Panc1 (cell line): ENCODE data around the gene P2RY6. TPM values are rescaled to one million over a fixed set of nuclear protein-coding genes. Genes with fewer than 3 reads are reported as not detected.

Experiments used
- ATAC-seq: fragments of 200-7000 bp; cut with Tn5 transposase; 2 replicates; pipeline ENCODE4 v1.9.1; 2020; ENCODE audit warnings: mild to moderate bottlenecking, moderate library complexity
- BruUV-seq: library from RNA; stranded (reverse); fragments of 400-500 nt; replicated peaks from 2 replicates; lab custom pipeline; 2021; lab: Mats Ljungman, UMichigan
- CTCF ChIA-PET: fragments of 300-600 bp; sonication (Branson Sonifier 250); formaldehyde crosslinking; loops from one replicate; lab custom pipeline; 2022; ENCODE audit warnings: antibody characterized with exemption; lab: Charles Lee
- POLR2A ChIA-PET: fragments of 300-600 bp; sonication (Branson Sonifier 250); formaldehyde crosslinking; loops from one replicate; lab custom pipeline; 2022; ENCODE audit warnings: antibody characterized with exemption; lab: Charles Lee
- DNase-seq: peaks from one replicate; pipeline ENCODE4 v3.0.0-alpha.2; 2010; ENCODE audit warnings: low read depth, low spot score
- H3K27ac ChIP-seq: 2 replicates; pipeline ENCODE4 v1.5.1; 2011; ENCODE audit warnings: mild to moderate bottlenecking, low read length, inconsistent platforms
- H3K27me3 ChIP-seq: fragments of 200-500 bp; sonication (Bioruptor generic); 2 replicates; pipeline ENCODE4 v1.6.0; 2014; ENCODE audit warnings: low read length, inconsistent platforms; ENCODE audit not compliant: control insufficient read depth, insufficient read depth
- H3K36me3 ChIP-seq: fragments of 200-500 bp; sonication (Bioruptor generic); 2 replicates; pipeline ENCODE4 v1.5.1; 2014; ENCODE audit warnings: inconsistent platforms, mild to moderate bottlenecking, low read length, moderate library complexity; ENCODE audit not compliant: control insufficient read depth, insufficient read depth
- H3K4me1 ChIP-seq: 2 replicates; pipeline ENCODE4 v1.5.1; 2011; ENCODE audit warnings: inconsistent platforms, mild to moderate bottlenecking, low read length, moderate library complexity; ENCODE audit not compliant: control insufficient read depth, insufficient read depth
- H3K4me3 ChIP-seq, 2 experiments: 2 replicates each; pipeline ENCODE4 v1.5.1; 2011 to 2012; ENCODE audit warnings: low read depth in 2 of 2, low read length in 2 of 2, mild to moderate bottlenecking in 2 of 2, inconsistent platforms in 1 of 2, moderate library complexity in 1 of 2
- H3K9me3 ChIP-seq: fragments of 200-500 bp; sonication (Bioruptor generic); 2 replicates; pipeline ENCODE4 v1.5.1; 2014; ENCODE audit warnings: low read depth, mild to moderate bottlenecking, inconsistent platforms, low read length, moderate library complexity; ENCODE audit not compliant: control insufficient read depth, insufficient read depth
- POLR2AphosphoS5 ChIP-seq: IDR thresholded peaks from 2 replicates; pipeline ENCODE4 v1.6.1; 2012; ENCODE audit warnings: mild to moderate bottlenecking, low read depth, low read length, moderate library complexity
- SIN3A ChIP-seq: IDR thresholded peaks from 2 replicates; pipeline ENCODE4 v1.6.1; 2012; ENCODE audit warnings: low read depth, mild to moderate bottlenecking, low read length, moderate library complexity, borderline replicate concordance; ENCODE audit not compliant: insufficient read depth
- TCF7L2 ChIP-seq: IDR thresholded peaks from 2 replicates; pipeline ENCODE4 v1.6.1; 2011; ENCODE audit warnings: mild to moderate bottlenecking, low read depth, low read length, inconsistent platforms
- in situ Hi-C: cut with HindIII; loops from 2 replicates; pipeline ENCODE4 v1.10.0; 2016; ENCODE audit warnings: low sequenced_read_pairs, low pct_unique_long_range_greater_than_20kb
- intact Hi-C: fragments of 100-400 bp; cut with micrococcal nuclease; formaldehyde crosslinking; loops from one replicate; pipeline ENCODE4 v1.10.0; 2022; ENCODE audit not compliant: unreplicated experiment
- total RNA-seq: library from RNA; stranded (reverse); gene quantifications from one replicate; pipeline ENCODE4 v1.2.1, GENCODE V29; 2021; ENCODE audit not compliant: unreplicated experiment
- TF ChIP-seq, protein P1 (sequence below): fragments of 450-650 bp; IDR thresholded peaks from 2 replicates; pipeline ENCODE4 v1.5.1; 2017; ENCODE audit warnings: mild to moderate bottlenecking
- TF ChIP-seq, protein P2 (sequence below), 2 experiments: IDR thresholded peaks; 2 replicates each; pipeline ENCODE4 v1.6.1; 2011 to 2012; ENCODE audit warnings: low read depth in 2 of 2, control low read depth in 1 of 2, low read length in 1 of 2, mild to moderate bottlenecking in 1 of 2, moderate library complexity in 1 of 2; ENCODE audit not compliant: insufficient read depth in 1 of 2

Gene P2RY6
- total RNA-seq, 1 experiment from 2014 or later: 0.59 TPM

DNA sequence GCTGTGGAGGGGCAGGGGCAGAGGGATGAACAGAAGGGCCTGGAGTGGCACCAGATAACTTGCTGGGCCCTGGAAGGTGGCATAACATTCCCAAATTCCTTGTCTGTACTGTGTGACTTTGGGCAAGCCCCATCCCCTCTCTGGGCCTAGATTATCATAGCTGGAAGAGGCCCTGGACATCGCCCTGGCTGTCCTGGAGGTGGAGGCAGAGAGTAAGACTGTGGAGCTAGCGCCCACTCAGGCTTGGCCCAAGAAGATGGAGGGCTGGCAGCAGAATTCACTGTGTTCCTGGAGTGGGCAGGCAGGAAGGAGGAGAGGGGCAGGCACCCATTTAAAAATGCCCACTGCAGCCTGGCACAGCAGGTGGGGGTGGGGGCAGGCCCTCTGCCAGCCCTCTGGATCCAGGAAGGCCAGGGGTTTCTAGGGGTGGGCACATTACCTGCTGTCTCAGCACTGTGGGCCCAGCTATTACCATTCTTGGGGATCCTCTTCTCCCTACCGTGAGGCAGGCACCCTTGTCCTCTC, 58.5 kb downstream of the P2RY6 start:
- ChIA-PET POLR2A (interaction anchor here (0.6 kb wide), 1 partner anchor 828 kb away, joined by 9 read pairs; no protein-coding TSS in a partner anchor), CTCF (interaction anchor here (0.6 to 3.6 kb wide), 2 partner anchors 17 to 22 kb away, joined by 4 to 13 read pairs; partner anchors contain the start of gene ARHGEF17)
- DNase-seq (no peak), ATAC-seq (peak; percentile 52)
- intact Hi-C loops: no loop called here
- Histone ChIP-seq H3K27me3 (no peaks in the 10 kb centered on the region), H3K9me3 (no peaks in the 10 kb centered on the region), H3K4me1 (peaks cover 37% of the 10 kb centered on the region), H3K36me3 (no peaks in the 10 kb centered on the region), H3K27ac (no peak overlapping the region), H3K4me3 (no peak overlapping the region)
- BruUV-seq: no TSS peak
- in situ Hi-C loops: no loop called here
- TF ChIP-seq, protein P1, sequence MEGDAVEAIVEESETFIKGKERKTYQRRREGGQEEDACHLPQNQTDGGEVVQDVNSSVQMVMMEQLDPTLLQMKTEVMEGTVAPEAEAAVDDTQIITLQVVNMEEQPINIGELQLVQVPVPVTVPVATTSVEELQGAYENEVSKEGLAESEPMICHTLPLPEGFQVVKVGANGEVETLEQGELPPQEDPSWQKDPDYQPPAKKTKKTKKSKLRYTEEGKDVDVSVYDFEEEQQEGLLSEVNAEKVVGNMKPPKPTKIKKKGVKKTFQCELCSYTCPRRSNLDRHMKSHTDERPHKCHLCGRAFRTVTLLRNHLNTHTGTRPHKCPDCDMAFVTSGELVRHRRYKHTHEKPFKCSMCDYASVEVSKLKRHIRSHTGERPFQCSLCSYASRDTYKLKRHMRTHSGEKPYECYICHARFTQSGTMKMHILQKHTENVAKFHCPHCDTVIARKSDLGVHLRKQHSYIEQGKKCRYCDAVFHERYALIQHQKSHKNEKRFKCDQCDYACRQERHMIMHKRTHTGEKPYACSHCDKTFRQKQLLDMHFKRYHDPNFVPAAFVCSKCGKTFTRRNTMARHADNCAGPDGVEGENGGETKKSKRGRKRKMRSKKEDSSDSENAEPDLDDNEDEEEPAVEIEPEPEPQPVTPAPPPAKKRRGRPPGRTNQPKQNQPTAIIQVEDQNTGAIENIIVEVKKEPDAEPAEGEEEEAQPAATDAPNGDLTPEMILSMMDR: no peak
- TF ChIP-seq SIN3A (no peak), POLR2AphosphoS5 (no peak), TCF7L2 (no peak)
- TF ChIP-seq, protein P2, sequence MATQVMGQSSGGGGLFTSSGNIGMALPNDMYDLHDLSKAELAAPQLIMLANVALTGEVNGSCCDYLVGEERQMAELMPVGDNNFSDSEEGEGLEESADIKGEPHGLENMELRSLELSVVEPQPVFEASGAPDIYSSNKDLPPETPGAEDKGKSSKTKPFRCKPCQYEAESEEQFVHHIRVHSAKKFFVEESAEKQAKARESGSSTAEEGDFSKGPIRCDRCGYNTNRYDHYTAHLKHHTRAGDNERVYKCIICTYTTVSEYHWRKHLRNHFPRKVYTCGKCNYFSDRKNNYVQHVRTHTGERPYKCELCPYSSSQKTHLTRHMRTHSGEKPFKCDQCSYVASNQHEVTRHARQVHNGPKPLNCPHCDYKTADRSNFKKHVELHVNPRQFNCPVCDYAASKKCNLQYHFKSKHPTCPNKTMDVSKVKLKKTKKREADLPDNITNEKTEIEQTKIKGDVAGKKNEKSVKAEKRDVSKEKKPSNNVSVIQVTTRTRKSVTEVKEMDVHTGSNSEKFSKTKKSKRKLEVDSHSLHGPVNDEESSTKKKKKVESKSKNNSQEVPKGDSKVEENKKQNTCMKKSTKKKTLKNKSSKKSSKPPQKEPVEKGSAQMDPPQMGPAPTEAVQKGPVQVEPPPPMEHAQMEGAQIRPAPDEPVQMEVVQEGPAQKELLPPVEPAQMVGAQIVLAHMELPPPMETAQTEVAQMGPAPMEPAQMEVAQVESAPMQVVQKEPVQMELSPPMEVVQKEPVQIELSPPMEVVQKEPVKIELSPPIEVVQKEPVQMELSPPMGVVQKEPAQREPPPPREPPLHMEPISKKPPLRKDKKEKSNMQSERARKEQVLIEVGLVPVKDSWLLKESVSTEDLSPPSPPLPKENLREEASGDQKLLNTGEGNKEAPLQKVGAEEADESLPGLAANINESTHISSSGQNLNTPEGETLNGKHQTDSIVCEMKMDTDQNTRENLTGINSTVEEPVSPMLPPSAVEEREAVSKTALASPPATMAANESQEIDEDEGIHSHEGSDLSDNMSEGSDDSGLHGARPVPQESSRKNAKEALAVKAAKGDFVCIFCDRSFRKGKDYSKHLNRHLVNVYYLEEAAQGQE (IDR thresholded peaks at IDR 0.05; ENCODE audit: insufficient read depth in 1 of 2, low read depth in 2 of 2, low read length in 1 of 2): no peak

DNA sequence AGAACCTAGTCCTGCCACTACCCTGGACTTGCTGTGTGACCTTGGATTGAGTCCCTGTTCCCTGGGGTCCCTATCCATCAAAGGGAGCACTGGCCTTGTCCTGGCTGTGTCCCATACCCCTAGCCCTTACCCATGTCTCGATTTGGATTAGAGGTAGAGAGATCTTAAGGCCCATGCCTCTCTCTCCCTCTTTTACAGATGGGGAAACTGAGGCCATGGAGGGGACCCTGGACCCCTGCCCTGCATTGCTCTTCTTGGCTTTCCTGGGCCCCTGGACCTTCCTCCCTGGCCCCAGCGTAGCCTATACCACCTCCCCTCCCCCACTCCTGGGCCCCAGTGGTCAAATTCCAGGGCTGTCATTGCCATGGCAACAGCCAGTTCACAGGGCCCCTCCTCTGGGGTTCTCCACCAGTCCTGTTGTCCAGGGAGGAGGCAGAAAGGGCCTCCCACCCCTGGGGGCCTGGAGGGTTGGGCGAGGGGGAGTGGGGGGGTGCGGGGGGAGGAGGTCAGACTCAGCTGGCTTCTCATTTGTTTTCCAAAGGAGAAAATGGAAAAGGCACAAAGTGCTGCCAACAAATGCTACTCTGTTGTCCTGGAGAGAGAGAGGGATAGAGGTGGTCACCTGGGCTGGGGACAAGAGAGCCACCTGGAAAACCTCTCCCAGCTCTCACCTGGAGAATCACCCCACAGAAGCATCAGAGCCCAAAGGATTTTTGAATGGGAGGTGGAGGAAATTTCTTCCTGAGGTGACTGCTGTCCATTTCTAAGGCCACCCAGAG, 59.2 kb downstream of the P2RY6 start:
- H3K36me3 ChIP-seq: no peaks in the 10 kb centered on the region
- H3K4me1 ChIP-seq: peaks cover 39% of the 10 kb centered on the region
- ATAC-seq: no peak
- no peak for DNase-seq
- no peak overlapping the region for H3K4me3 ChIP-seq
- TF ChIP-seq TCF7L2 (no peak), SIN3A (no peak), POLR2AphosphoS5 (no peak)
- TF ChIP-seq, protein P2 (IDR thresholded peaks at IDR 0.05; ENCODE audit: insufficient read depth in 1 of 2, low read depth in 2 of 2, low read length in 1 of 2): no peak
- TF ChIP-seq, protein P1: no peak
- no peaks in the 10 kb centered on the region for H3K9me3 ChIP-seq
- no peaks in the 10 kb centered on the region for H3K27me3 ChIP-seq
- ChIA-PET POLR2A (no interaction called here), CTCF (interaction anchor here (0.6 kb wide), 1 partner anchor 18 kb away, joined by 4 read pairs; no protein-coding TSS in a partner anchor)
- H3K27ac ChIP-seq: no peak overlapping the region; the same call in 1 of the 2 replicates
- intact Hi-C loops (no loop called here), in situ Hi-C loops (no loop called here)
- BruUV-seq: no TSS peak
